DND-41 (cell line): ENCODE measurements around the gene EBNA1BP2.
"Not testable (repeated sequence)": the region's sequence is repeated elsewhere in the genome, so short reads cannot be mapped to it uniquely, and the experiment has no call there.

Experiments
- ATAC-seq: fragments of 200-7000 bp; cut with Tn5 transposase; 3 replicates; pipeline ENCODE4 v1.9.1; 2021; ENCODE audit warnings: low read depth; ENCODE audit not compliant: insufficient read depth
- DNase-seq: peaks from one replicate; pipeline ENCODE4 v3.0.0-alpha.2; 2020
- H2AFZ ChIP-seq: 2 replicates; pipeline ENCODE4 v1.6.0; 2012; ENCODE audit warnings: low read depth, low read length
- H3K27ac ChIP-seq: 2 replicates; pipeline ENCODE4 v1.5.1; 2012; ENCODE audit warnings: low read length, inconsistent platforms
- H3K27me3 ChIP-seq: fragments of 200-600 bp; sonication (generic); 2 replicates; pipeline ENCODE4 v1.6.0; 2012; ENCODE audit warnings: low read length, mild to moderate bottlenecking, inconsistent platforms; ENCODE audit not compliant: insufficient read depth, poor library complexity
- H3K36me3 ChIP-seq: 2 replicates; pipeline ENCODE4 v1.5.1; 2012; ENCODE audit warnings: low read length, inconsistent platforms; ENCODE audit not compliant: insufficient read depth
- H3K4me1 ChIP-seq: 2 replicates; pipeline ENCODE4 v1.5.1; 2012; ENCODE audit warnings: mild to moderate bottlenecking, low read length; ENCODE audit not compliant: insufficient read depth
- H3K4me2 ChIP-seq: 2 replicates; pipeline ENCODE4 v1.6.0; 2012; ENCODE audit warnings: mild to moderate bottlenecking, moderate library complexity, low read length, inconsistent platforms; ENCODE audit not compliant: insufficient read depth
- H3K4me3 ChIP-seq, 2 experiments: fragments of 200-600 bp in 1 of 2; shearing (Covaris generic) in 1 of 2; 2 replicates each; pipeline ENCODE4 v1.5.1; 2012 to 2016; ENCODE audit warnings: inconsistent platforms in 2 of 2, low read length in 2 of 2, mild to moderate bottlenecking in 2 of 2, low read depth in 1 of 2, moderate library complexity in 1 of 2
- H3K79me2 ChIP-seq: 2 replicates; pipeline ENCODE4 v1.6.0; 2012; ENCODE audit warnings: low read length, inconsistent platforms; ENCODE audit not compliant: insufficient read depth
- H3K9ac ChIP-seq: 2 replicates; pipeline ENCODE4 v1.6.0; 2012; ENCODE audit warnings: low read depth, mild to moderate bottlenecking, inconsistent platforms, low read length, moderate library complexity
- H3K9me3 ChIP-seq: 2 replicates; pipeline ENCODE4 v1.5.1; 2012; ENCODE audit warnings: low read length, moderate library complexity, mild to moderate bottlenecking, inconsistent platforms; ENCODE audit not compliant: insufficient read depth, severe bottlenecking
- H4K20me1 ChIP-seq: 2 replicates; pipeline ENCODE4 v1.6.0; 2012; ENCODE audit warnings: low read length; ENCODE audit not compliant: insufficient read depth
- CTCF ChIP-seq: IDR thresholded peaks from 2 replicates; pipeline ENCODE4 v1.5.1; 2012; ENCODE audit warnings: borderline replicate concordance, low read length, moderate library complexity, mild to moderate bottlenecking; ENCODE audit not compliant: poor library complexity, severe bottlenecking; ENCODE audit errors: extremely low read depth
- EZH2 ChIP-seq: IDR thresholded peaks from 3 replicates; pipeline ENCODE4 v1.6.1; 2012; ENCODE audit warnings: borderline replicate concordance, low read depth, mild to moderate bottlenecking, moderate library complexity, low read length, inconsistent platforms; ENCODE audit not compliant: severe bottlenecking

Gene EBNA1BP2

DNA sequence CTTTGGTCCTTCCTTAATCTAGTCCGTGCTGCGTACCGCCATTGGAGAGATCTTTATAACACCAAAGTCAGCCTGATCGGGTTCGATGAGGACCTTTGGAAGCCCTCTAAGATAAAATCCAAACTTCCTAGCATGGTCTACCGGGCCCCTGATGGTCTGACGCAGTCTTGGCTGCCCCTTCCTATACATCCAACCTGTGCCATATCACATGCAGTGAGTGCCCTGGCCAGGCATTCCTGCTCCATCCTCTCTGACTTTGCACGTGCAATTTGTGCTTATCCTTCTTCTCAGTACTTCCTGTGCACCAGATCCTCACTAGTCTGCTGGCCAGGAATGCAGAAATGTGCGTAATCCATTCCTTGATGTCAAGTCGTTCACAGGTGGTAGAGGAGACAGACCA, 45.7 kb upstream of the EBNA1BP2 start:
- H3K4me3 ChIP-seq: no peak overlapping the region
- H3K27ac ChIP-seq: no peak overlapping the region
- H2AFZ ChIP-seq: no peak overlapping the region
- no peaks in the 10 kb centered on the region for H3K36me3 ChIP-seq
- H3K9me3 ChIP-seq: no peaks in the 10 kb centered on the region
- H3K4me1 ChIP-seq: no peaks in the 10 kb centered on the region
- H3K79me2 ChIP-seq: no peaks in the 10 kb centered on the region
- H3K9ac ChIP-seq: no peak overlapping the region
- DNase-seq: no peak
- no peak for ATAC-seq
- H4K20me1 ChIP-seq: no peaks in the 10 kb centered on the region
- TF ChIP-seq EZH2 (no peak), CTCF (no peak)
- peaks cover 20% of the 10 kb centered on the region for H3K27me3 ChIP-seq
- no peak overlapping the region for H3K4me2 ChIP-seq

- Histone ChIP-seq H2AFZ (no peak overlapping the region), H4K20me1 (no peaks in the 10 kb centered on the region), H3K27me3 (peaks cover 7% of the 10 kb centered on the region), H3K27ac (no peak overlapping the region), H3K4me1 (no peaks in the 10 kb centered on the region), H3K4me2 (no peak overlapping the region), H3K9ac (no peak overlapping the region), H3K79me2 (no peaks in the 10 kb centered on the region), H3K4me3 (no peak overlapping the region), H3K36me3 (no peaks in the 10 kb centered on the region), H3K9me3 (no peaks in the 10 kb centered on the region)
- no peak for DNase-seq
- TF ChIP-seq CTCF: no peak
- no peak for TF ChIP-seq EZH2
- ATAC-seq: no peak
These were observed 42.7 kb upstream of the EBNA1BP2 start for GRCh38 chr1:43214501-43215444.

GRCh38 chr1:43208277-43208676, 36.2 kb upstream of the EBNA1BP2 start:
- H3K4me3 ChIP-seq, H3K9ac ChIP-seq, H3K36me3 ChIP-seq, H3K27me3 ChIP-seq, H3K27ac ChIP-seq, H2AFZ ChIP-seq, H3K9me3 ChIP-seq, H4K20me1 ChIP-seq, ATAC-seq, H3K4me1 ChIP-seq, H3K4me2 ChIP-seq, H3K79me2 ChIP-seq, DNase-seq: not testable (repeated sequence)

DNA sequence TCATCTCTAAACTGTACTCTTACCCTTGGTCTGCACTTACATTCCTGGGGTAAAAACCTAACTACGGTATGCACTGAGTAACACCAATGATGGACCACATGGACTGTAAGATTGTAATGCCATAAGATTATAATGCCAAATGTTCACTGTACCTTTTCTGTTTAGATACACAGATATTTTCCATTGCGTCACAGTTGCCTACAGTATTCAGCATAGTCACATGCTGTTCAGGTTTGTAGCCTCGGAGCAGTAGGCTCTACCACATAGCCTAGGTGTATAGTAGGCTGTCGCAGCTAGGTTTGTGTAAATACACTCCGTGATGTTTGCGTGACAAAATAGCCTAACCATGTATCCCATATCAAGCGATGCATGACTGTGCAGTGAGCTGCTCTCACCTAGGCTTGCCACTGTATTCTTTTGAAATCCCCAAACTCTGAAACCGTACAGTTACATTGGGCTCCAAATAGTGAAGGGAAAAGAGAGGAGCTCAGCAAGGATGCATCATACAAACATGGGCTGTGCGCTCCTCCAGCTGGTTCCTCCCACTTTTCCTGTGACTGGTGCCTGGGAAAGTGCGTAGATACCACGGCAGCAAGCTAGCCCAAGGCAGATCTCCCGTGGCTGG, 35.3 kb upstream of the EBNA1BP2 start:
- Histone ChIP-seq H3K79me2 (no peaks in the 10 kb centered on the region), H4K20me1 (no peaks in the 10 kb centered on the region), H2AFZ (no peak overlapping the region), H3K36me3 (no peaks in the 10 kb centered on the region), H3K27me3 (no peaks in the 10 kb centered on the region), H3K9ac (no peak overlapping the region), H3K4me1 (no peaks in the 10 kb centered on the region), H3K9me3 (no peaks in the 10 kb centered on the region), H3K27ac (no peak overlapping the region), H3K4me3 (no peak overlapping the region), H3K4me2 (no peak overlapping the region)
- TF ChIP-seq EZH2 (no peak), CTCF (no peak)
- DNase-seq (no peak), ATAC-seq (no peak)
